Upper lobe of left lung (tissue), 4 donors: ENCODE data around the gene TSPAN32.

ENCODE experiments used
- CTCF ChIP-seq, 6 experiments: fragments of 450-650 bp in 4 of 6; fragments of 200-600 bp in 2 of 6; sonication (generic) in 2 of 6; IDR thresholded peaks; one replicate each; pipeline ENCODE4 v1.5.1; 2016 to 2019; ENCODE audit warnings: antibody characterized with exemption in 6 of 6
- EP300 ChIP-seq, 4 donors: sonication (generic); formaldehyde crosslinking; IDR thresholded peaks; one replicate each; pipeline ENCODE4 v1.5.1; 2017; ENCODE audit warnings: antibody characterized with exemption in 4 of 4, control low read depth in 2 of 4
- POLR2A ChIP-seq, 4 donors: fragments of 450-650 bp; IDR thresholded peaks; one replicate each; pipeline ENCODE4 v1.5.1; 2016 to 2017; ENCODE audit warnings: antibody characterized with exemption in 4 of 4, mild to moderate bottlenecking in 2 of 4
- POLR2AphosphoS5 ChIP-seq, 2 donors: sonication (generic); formaldehyde crosslinking; IDR thresholded peaks; one replicate each; pipeline ENCODE4 v1.5.1; 2017; ENCODE audit warnings: antibody characterized with exemption in 2 of 2

GRCh38 chr11:2309251-2310072, 7.6 kb downstream of the TSPAN32 start:
- TF ChIP-seq POLR2A (IDR thresholded peaks at IDR 0.05) (no peak), CTCF (IDR thresholded peaks at IDR 0.05) (no peak), POLR2AphosphoS5 (IDR thresholded peaks at IDR 0.05) (no peak), EP300 (IDR thresholded peaks at IDR 0.05) (no peak)
